Activated T-cell treated with anti-CD3 and anti-CD28 coated beads for 1 hour (primary cell): Measurements from ENCODE around the gene MAP7.
A peak's percentile ranks its signal among the peaks of the same experiment; 100 is the strongest.

Experiments
- DNase-seq: peaks from one replicate; pipeline ENCODE4 v3.0.0-alpha.2; 2020; ENCODE audit warnings: low read depth

The MAP7 gene

GRCh38 chr6:136528477-136528876, 21.7 kb downstream of the MAP7 start:
- no peak for DNase-seq

- no peak for DNase-seq
Measured at GRCh38 chr6:136527831-136528230, 22.4 kb downstream of the MAP7 start.

GRCh38 chr6:136526937-136527336, 23.3 kb downstream of the MAP7 start:
- no peak for DNase-seq

- peak; percentile 10 for DNase-seq
Measured at GRCh38 chr6:136526196-136526930, 23.9 kb downstream of the MAP7 start.

- no peak for DNase-seq
Measured at GRCh38 chr6:136525586-136526195, 24.5 kb downstream of the MAP7 start.

- DNase-seq, result no peak
Measured at GRCh38 chr6:136524936-136525413, 25.2 kb downstream of the MAP7 start.

- DNase-seq, result no peak
Measured at GRCh38 chr6:136524339-136524935, 25.8 kb downstream of the MAP7 start.

GRCh38 chr6:136523196-136523595, 27.0 kb downstream of the MAP7 start:
- no peak for DNase-seq

- DNase-seq, result no peak
Measured at GRCh38 chr6:136522636-136523035, 27.6 kb downstream of the MAP7 start.

GRCh38 chr6:136521911-136522310, 28.3 kb downstream of the MAP7 start:
- DNase-seq, result no peak

- DNase-seq, result no peak
Measured at GRCh38 chr6:136521427-136521826, 28.8 kb downstream of the MAP7 start.

- DNase-seq, result no peak
Measured at GRCh38 chr6:136520517-136520916, 29.7 kb downstream of the MAP7 start.

- DNase-seq, result no peak
Measured at GRCh38 chr6:136517582-136517981, 32.6 kb downstream of the MAP7 start.

GRCh38 chr6:136517002-136517401, 33.2 kb downstream of the MAP7 start:
- DNase-seq, result no peak

GRCh38 chr6:136514591-136514990, 35.6 kb downstream of the MAP7 start:
- DNase-seq, result no peak

- no peak for DNase-seq
Measured at GRCh38 chr6:136511926-136512325, 38.3 kb downstream of the MAP7 start.

GRCh38 chr6:136511397-136511796, 38.8 kb downstream of the MAP7 start:
- DNase-seq, result no peak

GRCh38 chr6:136510782-136511181, 39.4 kb downstream of the MAP7 start:
- no peak for DNase-seq

- no peak for DNase-seq
Measured at GRCh38 chr6:136510299-136510698, 39.9 kb downstream of the MAP7 start.

GRCh38 chr6:136508725-136509392, 41.4 kb downstream of the MAP7 start:
- no peak for DNase-seq

- no peak for DNase-seq
Measured at GRCh38 chr6:136506124-136506799, 44.0 kb downstream of the MAP7 start.
